H1 (cell line): ENCODE results near the gene GJA5. TPM values are rescaled to one million over a fixed set of nuclear protein-coding genes. Genes with fewer than 3 reads are reported as not detected.

Source experiments
- CTCF ChIA-PET: fragments of 300-600 bp; sonication (Branson Sonifier 250); formaldehyde crosslinking; loops from one replicate; lab custom pipeline; 2021; ENCODE audit not compliant: partially characterized antibody; lab: Charles Lee
- POLR2A ChIA-PET: fragments of 300-600 bp; sonication (Branson Sonifier 250); formaldehyde crosslinking; loops from one replicate; lab custom pipeline; 2021; ENCODE audit warnings: inconsistent platforms; ENCODE audit not compliant: partially characterized antibody; lab: Charles Lee
- DNase-seq, 2 experiments: peaks; one replicate each; pipeline versions ENCODE4 v3.0.0 to v3.0.0-alpha.2; 2010 to 2022; ENCODE audit warnings: low spot score in 2 of 2, low read depth in 1 of 2, mixed read lengths in 1 of 2
- FAIRE-seq: peaks from 2 replicates; lab custom pipeline; 2011; peaks lifted over from hg19 to GRCh38; lab: Jason Lieb, UNC
- H2AFZ ChIP-seq: 2 replicates; pipeline ENCODE4 v1.8.1; 2012; ENCODE audit warnings: low read length, inconsistent platforms
- H2AK5ac ChIP-seq: 2 replicates; pipeline ENCODE4 v1.6.1; 2013; ENCODE audit warnings: low read depth, low read length
- H2BK120ac ChIP-seq: replicated peaks from 2 replicates; pipeline ENCODE3; 2013; ENCODE audit warnings: low read depth, low read length, inconsistent platforms
- H2BK12ac ChIP-seq: 2 replicates; pipeline ENCODE4 v1.6.1; 2013; ENCODE audit warnings: low read depth, low read length
- H2BK15ac ChIP-seq: 2 replicates; pipeline ENCODE4 v1.6.1; 2013; ENCODE audit warnings: low read length
- H2BK20ac ChIP-seq: 2 replicates; pipeline ENCODE4 v1.6.1; 2013; ENCODE audit warnings: low read length
- H2BK5ac ChIP-seq: 2 replicates; pipeline ENCODE4 v1.6.1; 2013; ENCODE audit warnings: low read depth, low read length
- H3K14ac ChIP-seq: 2 replicates; pipeline ENCODE4 v1.6.1; 2013; ENCODE audit warnings: inconsistent platforms; ENCODE audit not compliant: insufficient read length
- H3K18ac ChIP-seq: 2 replicates; pipeline ENCODE4 v1.6.1; 2013; ENCODE audit warnings: low read length; ENCODE audit errors: extremely low read depth
- H3K23ac ChIP-seq: 2 replicates; pipeline ENCODE4 v1.6.1; 2013; ENCODE audit warnings: inconsistent platforms; ENCODE audit not compliant: insufficient read length
- H3K23me2 ChIP-seq: 2 replicates; pipeline ENCODE4 v1.6.1; 2013; ENCODE audit warnings: low read depth, low read length
- H3K27ac ChIP-seq: 2 replicates; pipeline ENCODE4 v1.6.1; 2011; ENCODE audit warnings: low read depth, low read length, inconsistent platforms
- H3K27me3 ChIP-seq, 4 experiments: replicated peaks in 1 of 4; 1 replicate in 1 of 4; 2 replicates in 3 of 4; pipeline versions ENCODE4 v1.6.1 to v1.8.1; 2011 to 2013; ENCODE audit warnings: low read length in 3 of 4, mild to moderate bottlenecking in 3 of 4, inconsistent platforms in 2 of 4, mixed read lengths in 2 of 4, moderate library complexity in 1 of 4; ENCODE audit not compliant: control insufficient read depth in 3 of 4, insufficient read depth in 3 of 4; ENCODE audit errors: extremely low read depth in 1 of 4
- H3K36me3 ChIP-seq, 4 experiments: 2 replicates each; pipeline versions ENCODE4 v1.6.1 to v1.8.1; 2011 to 2013; ENCODE audit warnings: mild to moderate bottlenecking in 4 of 4, low read length in 3 of 4, moderate library complexity in 2 of 4, control low read depth in 1 of 4, inconsistent platforms in 1 of 4; ENCODE audit not compliant: insufficient read depth in 4 of 4, control insufficient read depth in 2 of 4
- H3K4ac ChIP-seq: replicated peaks from 2 replicates; pipeline ENCODE3; 2013; ENCODE audit warnings: low read length, low read depth, mixed read lengths, inconsistent platforms; ENCODE audit not compliant: insufficient read length
- H3K4me1 ChIP-seq, 4 experiments: replicated peaks in 1 of 4; 1 replicate in 1 of 4; 2 replicates in 3 of 4; pipeline versions ENCODE4 v1.6.1 to v1.8.1; 2011 to 2013; ENCODE audit warnings: low read length in 3 of 4, inconsistent platforms in 2 of 4, mixed read lengths in 1 of 4; ENCODE audit not compliant: insufficient read depth in 4 of 4, control insufficient read depth in 3 of 4
- H3K4me2 ChIP-seq, 2 experiments: 2 replicates each; pipeline versions ENCODE4 v1.6.1 to v1.8.1; 2011 to 2013; ENCODE audit warnings: low read depth in 2 of 2, low read length in 2 of 2, control low read depth in 1 of 2, inconsistent platforms in 1 of 2, mild to moderate bottlenecking in 1 of 2; ENCODE audit not compliant: insufficient read depth in 1 of 2
- H3K4me3 ChIP-seq, 4 experiments: fragments of 200-600, 300-600 bp in 1 of 4; sonication (generic), shearing (Covaris generic), sonication (Bioruptor Twin) in 1 of 4; 2 replicates each; pipeline versions ENCODE4 v1.5.1 to v1.8.1; 2011 to 2016; ENCODE audit warnings: low read length in 4 of 4, low read depth in 3 of 4, control low read depth in 2 of 4, inconsistent platforms in 2 of 4, mild to moderate bottlenecking in 2 of 4, mixed read lengths in 1 of 4, moderate library complexity in 1 of 4; ENCODE audit not compliant: insufficient read depth in 2 of 4; ENCODE audit errors: extremely low read depth in 1 of 4
- H3K56ac ChIP-seq: replicated peaks from 2 replicates; pipeline ENCODE3; 2013; ENCODE audit warnings: low read depth, mild to moderate bottlenecking, mixed read lengths, low read length, inconsistent platforms; ENCODE audit not compliant: insufficient read length
- H3K79me1 ChIP-seq: 2 replicates; pipeline ENCODE4 v1.6.1; 2013; ENCODE audit warnings: low read depth, low read length, control low read depth
- H3K79me2 ChIP-seq, 2 experiments: 2 replicates each; pipeline versions ENCODE4 v1.6.1 to v1.8.1; 2012 to 2013; ENCODE audit warnings: low read length in 2 of 2, mild to moderate bottlenecking in 2 of 2, inconsistent platforms in 1 of 2; ENCODE audit not compliant: insufficient read depth in 2 of 2, control insufficient read depth in 1 of 2
- H3K9ac ChIP-seq, 4 experiments: replicated peaks in 1 of 4; 1 replicate in 1 of 4; 2 replicates in 3 of 4; pipeline versions ENCODE4 v1.6.1 to v1.8.1; 2011 to 2013; ENCODE audit warnings: low read depth in 3 of 4, low read length in 3 of 4, control low read depth in 2 of 4, mild to moderate bottlenecking in 2 of 4, moderate library complexity in 2 of 4, inconsistent platforms in 1 of 4; ENCODE audit errors: extremely low read depth in 1 of 4
- H3K9me3 ChIP-seq, 2 experiments: 2 replicates each; pipeline versions ENCODE4 v1.6.1 to v1.8.1; 2012 to 2013; ENCODE audit warnings: mild to moderate bottlenecking in 2 of 2, moderate library complexity in 2 of 2, control low read depth in 1 of 2, inconsistent platforms in 1 of 2, low read depth in 1 of 2, low read length in 1 of 2, mixed read lengths in 1 of 2; ENCODE audit not compliant: insufficient read depth in 2 of 2
- H4K20me1 ChIP-seq, 2 experiments: replicated peaks in 1 of 2; 2 replicates each; pipeline versions ENCODE3 to v1.8.1; 2011 to 2013; ENCODE audit warnings: inconsistent platforms in 2 of 2, low read length in 2 of 2, mild to moderate bottlenecking in 1 of 2; ENCODE audit not compliant: insufficient read depth in 2 of 2, control insufficient read depth in 1 of 2
- H4K5ac ChIP-seq: 2 replicates; pipeline ENCODE4 v1.6.1; 2013; ENCODE audit warnings: low read length, low read depth, mixed read lengths, inconsistent platforms; ENCODE audit not compliant: insufficient read length
- H4K8ac ChIP-seq: 2 replicates; pipeline ENCODE4 v1.8.0; 2013; ENCODE audit warnings: mild to moderate bottlenecking, moderate library complexity, low read length, inconsistent platforms; ENCODE audit not compliant: insufficient read depth; ENCODE audit errors: extremely low read depth
- H4K91ac ChIP-seq: replicated peaks from 2 replicates; pipeline ENCODE3; 2013; ENCODE audit warnings: low read length, mixed read lengths, inconsistent platforms; ENCODE audit not compliant: insufficient read length
- BCL11A ChIP-seq, 2 experiments: IDR thresholded peaks; one replicate each; pipeline ENCODE4 v1.6.1; 2011; ENCODE audit warnings: low read depth in 2 of 2, low read length in 2 of 2, mild to moderate bottlenecking in 2 of 2
- CHD1 ChIP-seq: IDR thresholded peaks from 2 replicates; pipeline ENCODE4 v1.6.1; 2012; ENCODE audit warnings: low read depth, low read length, improper control_type of control experiment
- JUN ChIP-seq: IDR thresholded peaks from 2 replicates; pipeline ENCODE4 v1.6.1; 2011; ENCODE audit warnings: low read depth, mild to moderate bottlenecking, improper control_type of control experiment, low read length
- KDM1A ChIP-seq: fragments of 200-600, 300-600 bp; sonication (generic); IDR thresholded peaks from 2 replicates; pipeline ENCODE4 v1.7.1; 2016; ENCODE audit warnings: mild to moderate bottlenecking, low read length, borderline replicate concordance
- NANOG ChIP-seq: IDR thresholded peaks from 2 replicates; pipeline ENCODE4 v1.6.1; 2011; ENCODE audit warnings: low read length, low read depth, mild to moderate bottlenecking, inconsistent platforms; ENCODE audit not compliant: insufficient read depth, poor library complexity, severe bottlenecking
- PHF8 ChIP-seq: fragments of 200-600 bp; sonication (generic); conservative IDR thresholded peaks from 2 replicates; pipeline ENCODE4 v1.7.1; 2012; ENCODE audit warnings: low read depth, mild to moderate bottlenecking, inconsistent platforms, low read length, moderate library complexity
- RAD21 ChIP-seq, 2 experiments: IDR thresholded peaks in 1 of 2; conservative IDR thresholded peaks in 1 of 2; 2 replicates each; pipeline ENCODE4 v1.6.1; 2011; ENCODE audit warnings: low read depth in 2 of 2, low read length in 2 of 2, improper control_type of control experiment in 1 of 2, inconsistent platforms in 1 of 2, mild to moderate bottlenecking in 1 of 2, moderate library complexity in 1 of 2
- SAP30 ChIP-seq: fragments of 300-600 bp; sonication (generic); IDR thresholded peaks from 2 replicates; pipeline ENCODE4 v1.7.1; 2012; ENCODE audit warnings: low read length, moderate library complexity, mild to moderate bottlenecking, inconsistent platforms; ENCODE audit not compliant: insufficient read depth, insufficient replicate concordance
- SIN3A ChIP-seq, 2 experiments: IDR thresholded peaks in 1 of 2; conservative IDR thresholded peaks in 1 of 2; 2 replicates each; pipeline ENCODE4 v1.6.1; 2011 to 2012; ENCODE audit warnings: low read length in 2 of 2, improper control_type of control experiment in 1 of 2, low read depth in 1 of 2, mild to moderate bottlenecking in 1 of 2
- SIX5 ChIP-seq: IDR thresholded peaks from 2 replicates; pipeline ENCODE4 v1.6.1; 2011; ENCODE audit warnings: mild to moderate bottlenecking, low read depth, low read length
- TAF7 ChIP-seq: optimal IDR thresholded peaks from 2 replicates; pipeline ENCODE3; 2011; ENCODE audit warnings: low read depth, mild to moderate bottlenecking, inconsistent platforms, low read length, moderate library complexity, borderline replicate concordance
- TBP ChIP-seq: IDR thresholded peaks from 2 replicates; pipeline ENCODE4 v1.6.1; 2011; ENCODE audit warnings: low read depth, low read length, improper control_type of control experiment
- USF2 ChIP-seq: IDR thresholded peaks from 2 replicates; pipeline ENCODE4 v1.6.1; 2011; ENCODE audit warnings: low read length, improper control_type of control experiment
- WGBS, 2 experiments: shearing (Covaris generic) in 1 of 2; methylation state at CpG; one replicate each; pipeline versions ENCODE4 v1.1.6 to v1.1.7; 2013 to 2015; ENCODE audit warnings: low lambda C conversion rate in 2 of 2, mixed read lengths in 2 of 2, inconsistent platforms in 1 of 2, low coverage in 1 of 2, missing lambda C conversion rate in 1 of 2; ENCODE audit not compliant: insufficient replicate concordance in 2 of 2, insufficient coverage in 1 of 2, insufficient read length in 1 of 2; ENCODE audit errors: extremely low coverage in 1 of 2, missing lambda C conversion rate in 1 of 2; 5-methylcytosine and 5-hydroxymethylcytosine counted together
- polyA plus RNA-seq, 7 experiments: library from polyadenylated mRNA; depleted of rRNA in 3 of 7; stranded (reverse) in 5 of 7; unstranded in 2 of 7; fragments of >200 nt in 5 of 7; fragments of 200-250 nt in 2 of 7; gene quantifications; 1 replicate in 5 of 7; 2 replicates in 1 of 7; 4 replicates in 1 of 7; pipeline versions ENCODE4 v1.2.1 to v1.2.3, GENCODE V29; 2011 to 2013; ENCODE audit warnings: missing spikeins in 2 of 7, mixed read lengths in 2 of 7
- total RNA-seq: library from RNA; stranded (reverse); fragmentation: NEBNext Ultra II Directional; extraction: Animal tissue kit (Norgen Biotek cat#: 25700); gene quantifications from 2 replicates; pipeline ENCODE4 v1.2.1, GENCODE V29; 2021

The GJA5 gene
- total and polyA plus RNA-seq, 2 of the 8 experiments (the other 6 are each of a cell fraction or from before 2014, with no cell fraction given), result 1.2 to 2.7 TPM

- no peak overlapping the region for H2BK20ac ChIP-seq
- no peak overlapping the region for H4K5ac ChIP-seq
- WGBS, 2 experiments, result 89% methylated on average over 7 of the region's 7 CpGs; no CpG with 5 or more reads in 1 of the 2 experiments
- H3K27me3 ChIP-seq, result no peaks in the 10 kb centered on the region
- no peak overlapping the region for H2BK15ac ChIP-seq
- no peaks in the 10 kb centered on the region for H3K36me3 ChIP-seq
- no peaks in the 10 kb centered on the region for H4K20me1 ChIP-seq
- no peak overlapping the region for H3K4ac ChIP-seq
- H3K79me1 ChIP-seq, result no peaks in the 10 kb centered on the region
- no peak overlapping the region for H2BK12ac ChIP-seq
- POLR2A ChIA-PET, result no interaction called here
- H3K79me2 ChIP-seq, result no peaks in the 10 kb centered on the region
- TF ChIP-seq PHF8 (no peak), TBP (no peak), NANOG (no peak), KDM1A (no peak), JUN (no peak), CHD1 (no peak), USF2 (no peak), RAD21 (IDR thresholded peaks at IDR 0.05 in 1 of 2, conservative IDR thresholded peaks at IDR 0.05 in 1 of 2; ENCODE audit: low read depth in 2 of 2, low read length in 2 of 2) (no peak), SAP30 (no peak), TAF7 (no peak), BCL11A (IDR thresholded peaks at IDR 0.05; ENCODE audit: low read depth in 2 of 2, low read length in 2 of 2) (no peak), SIX5 (no peak), SIN3A (conservative IDR thresholded peaks at IDR 0.05 in 1 of 2, IDR thresholded peaks at IDR 0.05 in 1 of 2; ENCODE audit: low read depth in 1 of 2, low read length in 2 of 2) (no peak)
- no peaks in the 10 kb centered on the region for H3K9me3 ChIP-seq
- H3K4me3 ChIP-seq, result no peak overlapping the region
- FAIRE-seq, result no peak
- no peak overlapping the region for H2AK5ac ChIP-seq
- H4K8ac ChIP-seq, result no peak overlapping the region
- H2AFZ ChIP-seq, result no peak overlapping the region
- H3K4me2 ChIP-seq, result no peak overlapping the region
- H2BK120ac ChIP-seq, result no peak overlapping the region
- no peak overlapping the region for H3K56ac ChIP-seq
- CTCF ChIA-PET, result no interaction called here
- H3K23ac ChIP-seq, result no peak overlapping the region
- no peak overlapping the region for H3K9ac ChIP-seq
- H3K18ac ChIP-seq, result no peak overlapping the region
- H4K91ac ChIP-seq, result no peak overlapping the region
- no peak overlapping the region for H3K14ac ChIP-seq
- peak in 1 of 2 experiments; percentile 42 for DNase-seq
- H2BK5ac ChIP-seq, result no peak overlapping the region
- H3K27ac ChIP-seq, result no peak overlapping the region
- no peaks in the 10 kb centered on the region for H3K4me1 ChIP-seq
- H3K23me2 ChIP-seq, result no peaks in the 10 kb centered on the region
Observed at GRCh38 chr1:147752511-147752910, 7.9 kb downstream of the GJA5 start.
